Smooth muscle cell (in vitro differentiated cells): ENCODE results near the gene STAT6. TPM values are rescaled to one million over a fixed set of nuclear protein-coding genes. Genes with fewer than 3 reads are reported as not detected.

Source experiments
- DNase-seq: peaks from one replicate; lab custom pipeline; 2025; ENCODE audit not compliant: unreplicated experiment; lab: John Stamatoyannopoulos, UW
- H2AFZ ChIP-seq: fragments of 200-600 bp; sonication (generic); 2 replicates; pipeline ENCODE4 v1.6.0; 2016; ENCODE audit warnings: antibody characterized with exemption, low read depth, mild to moderate bottlenecking
- H3F3A ChIP-seq: fragments of 200-600 bp; sonication (generic); 2 replicates; pipeline ENCODE4 v1.6.0; 2017; ENCODE audit warnings: antibody characterized with exemption, low read depth
- H3K27ac ChIP-seq: fragments of 200-600 bp; sonication (generic); 2 replicates; pipeline ENCODE4 v1.5.1; 2016; ENCODE audit warnings: low read depth, mild to moderate bottlenecking
- H3K27me3 ChIP-seq: fragments of 200-600 bp; sonication (generic); 2 replicates; pipeline ENCODE4 v1.6.1; 2016; ENCODE audit warnings: low read depth, mild to moderate bottlenecking
- H3K36me3 ChIP-seq: fragments of 200-600 bp; sonication (generic); 2 replicates; pipeline ENCODE4 v1.5.1; 2016; ENCODE audit warnings: low read depth
- H3K4me1 ChIP-seq: fragments of 200-600 bp; sonication (generic); 2 replicates; pipeline ENCODE4 v1.5.1; 2016; ENCODE audit warnings: low read depth
- H3K4me2 ChIP-seq: fragments of 200-600 bp; sonication (generic); 2 replicates; pipeline ENCODE4 v1.6.0; 2016; ENCODE audit warnings: mild to moderate bottlenecking
- H3K4me3 ChIP-seq: fragments of 200-600 bp; sonication (generic); 2 replicates; pipeline ENCODE4 v1.5.1; 2016; ENCODE audit warnings: mild to moderate bottlenecking
- H3K79me2 ChIP-seq: fragments of 200-600 bp; sonication (generic); 2 replicates; pipeline ENCODE4 v1.6.0; 2016; ENCODE audit warnings: low read depth, mild to moderate bottlenecking
- H3K9ac ChIP-seq: fragments of 200-600 bp; sonication (generic); 2 replicates; pipeline ENCODE4 v1.6.0; 2016; ENCODE audit warnings: low read depth
- H3K9me3 ChIP-seq: fragments of 200-600 bp; sonication (generic); replicated peaks from 2 replicates; pipeline ENCODE4 v1.5.1; 2016; ENCODE audit warnings: low read depth
- H4K20me1 ChIP-seq: fragments of 200-600 bp; sonication (generic); 2 replicates; pipeline ENCODE4 v1.6.0; 2016; ENCODE audit warnings: low read depth
- CTCF ChIP-seq: fragments of 200-600 bp; sonication (generic); IDR thresholded peaks from 2 replicates; pipeline ENCODE4 v1.5.1; 2017; ENCODE audit warnings: borderline replicate concordance, mild to moderate bottlenecking, antibody characterized with exemption; ENCODE audit not compliant: insufficient read depth, poor library complexity, severe bottlenecking
- WGBS: methylation state at CpG from one replicate; pipeline ENCODE4 v1.1.7; 2016; ENCODE audit warnings: low lambda C conversion rate; 5-methylcytosine and 5-hydroxymethylcytosine counted together
- polyA plus RNA-seq: library from polyadenylated mRNA; unstranded; fragments of >200 nt; fragmentation: Nextera tagmentation; extraction: Ambion mirVana; gene quantifications from 2 replicates; pipeline ENCODE4 v1.2.1, GENCODE V29; 2016
- total RNA-seq: library from RNA; depleted of rRNA; stranded (reverse); fragments of >200 nt; gene quantifications from 2 replicates; pipeline ENCODE4 v1.2.3, GENCODE V29; 2014

The STAT6 gene
- total and polyA plus RNA-seq, 2 experiments from 2014 or later: 38.7 to 39.1 TPM

GRCh38 chr12:57139796-57140649 is 28.9 kb upstream of the STAT6 start:
- Histone ChIP-seq H3K4me1 (peaks cover 9% of the 10 kb centered on the region), H3K9ac (no peak overlapping the region), H3K79me2 (peaks cover 66% of the 10 kb centered on the region), H4K20me1 (peaks cover 100% of the 10 kb centered on the region), H3K27me3 (no peaks in the 10 kb centered on the region), H3K4me2 (no peak overlapping the region), H3K4me3 (no peak overlapping the region), H3K9me3 (no peaks in the 10 kb centered on the region), H3K36me3 (peaks cover 6% of the 10 kb centered on the region), H2AFZ (no peak overlapping the region), H3K27ac (no peak overlapping the region), H3F3A (peaks cover 4% of the 10 kb centered on the region)
- no peak for TF ChIP-seq CTCF
- 87% methylated on average over 6 of the region's 6 CpGs for WGBS
- no peak for DNase-seq

- Histone ChIP-seq H3K4me1 (peaks cover 16% of the 10 kb centered on the region), H2AFZ (no peak overlapping the region), H3F3A (no peaks in the 10 kb centered on the region), H3K27ac (no peak overlapping the region), H3K36me3 (peaks cover 6% of the 10 kb centered on the region), H3K4me3 (no peak overlapping the region), H3K4me2 (no peak overlapping the region), H3K9me3 (no peaks in the 10 kb centered on the region), H3K9ac (no peak overlapping the region), H3K27me3 (no peaks in the 10 kb centered on the region), H3K79me2 (peaks cover 72% of the 10 kb centered on the region), H4K20me1 (peaks cover 100% of the 10 kb centered on the region)
- TF ChIP-seq CTCF: no peak
- WGBS: 87% methylated on average over 13 of the region's 13 CpGs
- DNase-seq: no peak
Observed at GRCh38 chr12:57138526-57139272, 27.5 kb upstream of the STAT6 start.

GRCh38 chr12:57135527-57136326 is 24.6 kb upstream of the STAT6 start:
- H3K27ac ChIP-seq: peak overlapping the region; percentile 92
- peaks cover 40% of the 10 kb centered on the region for H3K4me1 ChIP-seq
- H3K36me3 ChIP-seq: no peaks in the 10 kb centered on the region
- no peak overlapping the region for H2AFZ ChIP-seq
- H3F3A ChIP-seq: peaks cover 7% of the 10 kb centered on the region
- H3K27me3 ChIP-seq: no peaks in the 10 kb centered on the region
- no peak for DNase-seq
- H3K9me3 ChIP-seq: no peaks in the 10 kb centered on the region
- H3K4me3 ChIP-seq: no peak overlapping the region
- H4K20me1 ChIP-seq: peaks cover 100% of the 10 kb centered on the region
- no peak overlapping the region for H3K9ac ChIP-seq
- TF ChIP-seq CTCF: no peak
- WGBS: 41% methylated on average over 18 of the region's 18 CpGs
- peak overlapping the region; percentile 27 for H3K4me2 ChIP-seq
- peaks cover 77% of the 10 kb centered on the region for H3K79me2 ChIP-seq
